WTC11 (cell line): Measurements from ENCODE around the gene CABCOCO1. TPM values are rescaled to one million over a fixed set of nuclear protein-coding genes. Genes with fewer than 3 reads are reported as not detected.

Source experiments
- ATAC-seq: fragments of 200-7000 bp; cut with Tn5 transposase; 2 replicates; pipeline ENCODE4 v1.10.0; 2021; ENCODE audit warnings: mild to moderate bottlenecking, moderate library complexity
- CTCF ChIA-PET: fragments of 300-600 bp; sonication (Branson Sonifier 250); formaldehyde crosslinking; loops from one replicate; lab custom pipeline; 2021; ENCODE audit warnings: antibody characterized with exemption; lab: Charles Lee
- POLR2A ChIA-PET: fragments of 350-600 bp; sonication (Branson Sonifier 250); formaldehyde crosslinking; loops from one replicate; lab custom pipeline; 2021; ENCODE audit warnings: antibody characterized with exemption; lab: Charles Lee
- DNase-seq: peaks from one replicate; pipeline ENCODE4 v3.0.0; 2021; ENCODE audit warnings: low spot score
- H3K27ac Mint-ChIP-seq: 2 replicates; pipeline ENCODE4 v1.8.0; 2021; ENCODE audit warnings: mixed read lengths
- H3K27me3 Mint-ChIP-seq: 2 replicates; pipeline ENCODE4 v1.8.0; 2021; ENCODE audit warnings: low read depth, mild to moderate bottlenecking, moderate library complexity, mixed read lengths
- H3K36me3 Mint-ChIP-seq: 2 replicates; pipeline ENCODE4 v1.8.0; 2021; ENCODE audit warnings: mixed read lengths
- H3K4me1 Mint-ChIP-seq: 2 replicates; pipeline ENCODE4 v1.8.0; 2022; ENCODE audit warnings: mixed read lengths
- H3K4me3 Mint-ChIP-seq: 2 replicates; pipeline ENCODE4 v1.8.0; 2021; ENCODE audit warnings: mild to moderate bottlenecking, moderate library complexity, mixed read lengths
- H3K9me3 Mint-ChIP-seq: 2 replicates; pipeline ENCODE4 v1.8.0; 2021; ENCODE audit warnings: mixed read lengths
- AFF4 ChIP-seq: sonication (generic); formaldehyde crosslinking; IDR thresholded peaks from 2 replicates; pipeline ENCODE4 v1.8.1; 2023; ENCODE audit warnings: mild to moderate bottlenecking, missing genetic modification reagents, borderline replicate concordance
- E2F5 ChIP-seq: sonication (generic); formaldehyde crosslinking; IDR thresholded peaks from 2 replicates; pipeline ENCODE4 v1.8.1; 2022; ENCODE audit warnings: mild to moderate bottlenecking, moderate library complexity, missing genetic modification reagents
- GTF2I ChIP-seq: fragments of 250-450 bp; sonication (Bioruptor Pico); conservative IDR thresholded peaks from 2 replicates; pipeline ENCODE4 v1.4.0; 2021; ENCODE audit warnings: mild to moderate bottlenecking
- NFYB ChIP-seq: sonication (generic); formaldehyde crosslinking; conservative IDR thresholded peaks from 2 replicates; pipeline ENCODE4 v1.8.0; 2022; ENCODE audit warnings: low read depth, missing genetic modification reagents
- PRRX2 ChIP-seq: fragments of 250-450 bp; sonication (Bioruptor Pico); IDR thresholded peaks from 2 replicates; pipeline ENCODE4 v1.8.0; 2021; ENCODE audit warnings: mild to moderate bottlenecking
- SMAD3 ChIP-seq: sonication (generic); formaldehyde crosslinking; IDR thresholded peaks from 2 replicates; pipeline ENCODE4 v1.8.0; 2022; ENCODE audit warnings: missing genetic modification reagents, mild to moderate bottlenecking, borderline replicate concordance
- TCF7 ChIP-seq: sonication (generic); formaldehyde crosslinking; IDR thresholded peaks from 2 replicates; pipeline ENCODE4 v1.8.0; 2022; ENCODE audit warnings: mild to moderate bottlenecking, low read depth, missing genetic modification reagents, moderate library complexity
- ZBTB43 ChIP-seq: sonication (generic); formaldehyde crosslinking; IDR thresholded peaks from 2 replicates; pipeline ENCODE4 v1.8.1; 2023; ENCODE audit warnings: mild to moderate bottlenecking, missing genetic modification reagents
- ZNF263 ChIP-seq: sonication (generic); formaldehyde crosslinking; IDR thresholded peaks from 2 replicates; pipeline ENCODE4 v1.8.1; 2022; ENCODE audit warnings: low read depth, mild to moderate bottlenecking, moderate library complexity, missing genetic modification reagents
- ZNF281 ChIP-seq: sonication (generic); formaldehyde crosslinking; IDR thresholded peaks from 2 replicates; pipeline ENCODE4 v1.8.0; 2023; ENCODE audit warnings: mild to moderate bottlenecking, missing genetic modification reagents
- total RNA-seq: library from RNA; stranded (reverse); gene quantifications from 3 replicates; pipeline ENCODE4 v1.2.3, GENCODE V29; 2021
- TF ChIP-seq, protein P1 (sequence below): sonication (generic); formaldehyde crosslinking; IDR thresholded peaks from 2 replicates; pipeline ENCODE4 v1.8.1; 2023; ENCODE audit warnings: mild to moderate bottlenecking, missing genetic modification reagents, moderate library complexity
- TF ChIP-seq, protein P2 (sequence below): sonication (generic); formaldehyde crosslinking; conservative IDR thresholded peaks from 2 replicates; pipeline ENCODE4 v1.8.1; 2023; ENCODE audit warnings: mild to moderate bottlenecking, low read depth, missing genetic modification reagents, moderate library complexity
- TF ChIP-seq, protein P3 (sequence below): sonication (generic); formaldehyde crosslinking; IDR thresholded peaks from 2 replicates; pipeline ENCODE4 v1.8.1; 2023; ENCODE audit warnings: mild to moderate bottlenecking, moderate library complexity, missing genetic modification reagents
- TF ChIP-seq, protein P4 (sequence below): fragments of 250-450 bp; sonication (Bioruptor Pico); IDR thresholded peaks from 2 replicates; pipeline ENCODE4 v2.1.2; 2022; ENCODE audit warnings: mild to moderate bottlenecking, moderate library complexity

CABCOCO1 gene
- total RNA-seq, 1 experiment from 2014 or later: not detected

DNA sequence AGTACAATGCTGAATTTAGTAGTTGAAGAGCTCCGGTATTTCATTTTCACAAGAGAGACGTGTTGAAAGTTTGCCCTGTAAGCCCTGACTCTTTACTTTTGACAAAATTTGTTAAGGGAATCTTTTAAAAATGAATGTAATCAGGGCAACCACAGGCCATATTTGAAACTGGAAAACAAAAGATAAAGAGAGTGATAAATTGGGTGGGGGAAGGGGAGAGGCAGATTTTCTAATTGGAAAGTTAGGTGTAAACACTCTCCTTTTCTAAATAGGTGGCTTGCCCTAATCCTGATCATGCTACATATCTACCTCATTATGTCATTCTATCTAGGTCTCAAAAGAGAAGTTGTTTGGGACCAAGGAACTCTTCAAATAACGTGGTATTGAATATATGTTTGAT lies 90.7 kb downstream of the CABCOCO1 start (continued):
- TF ChIP-seq, protein P1, sequence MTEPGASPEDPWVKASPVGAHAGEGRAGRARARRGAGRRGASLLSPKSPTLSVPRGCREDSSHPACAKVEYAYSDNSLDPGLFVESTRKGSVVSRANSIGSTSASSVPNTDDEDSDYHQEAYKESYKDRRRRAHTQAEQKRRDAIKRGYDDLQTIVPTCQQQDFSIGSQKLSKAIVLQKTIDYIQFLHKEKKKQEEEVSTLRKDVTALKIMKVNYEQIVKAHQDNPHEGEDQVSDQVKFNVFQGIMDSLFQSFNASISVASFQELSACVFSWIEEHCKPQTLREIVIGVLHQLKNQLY: no peak

DNA sequence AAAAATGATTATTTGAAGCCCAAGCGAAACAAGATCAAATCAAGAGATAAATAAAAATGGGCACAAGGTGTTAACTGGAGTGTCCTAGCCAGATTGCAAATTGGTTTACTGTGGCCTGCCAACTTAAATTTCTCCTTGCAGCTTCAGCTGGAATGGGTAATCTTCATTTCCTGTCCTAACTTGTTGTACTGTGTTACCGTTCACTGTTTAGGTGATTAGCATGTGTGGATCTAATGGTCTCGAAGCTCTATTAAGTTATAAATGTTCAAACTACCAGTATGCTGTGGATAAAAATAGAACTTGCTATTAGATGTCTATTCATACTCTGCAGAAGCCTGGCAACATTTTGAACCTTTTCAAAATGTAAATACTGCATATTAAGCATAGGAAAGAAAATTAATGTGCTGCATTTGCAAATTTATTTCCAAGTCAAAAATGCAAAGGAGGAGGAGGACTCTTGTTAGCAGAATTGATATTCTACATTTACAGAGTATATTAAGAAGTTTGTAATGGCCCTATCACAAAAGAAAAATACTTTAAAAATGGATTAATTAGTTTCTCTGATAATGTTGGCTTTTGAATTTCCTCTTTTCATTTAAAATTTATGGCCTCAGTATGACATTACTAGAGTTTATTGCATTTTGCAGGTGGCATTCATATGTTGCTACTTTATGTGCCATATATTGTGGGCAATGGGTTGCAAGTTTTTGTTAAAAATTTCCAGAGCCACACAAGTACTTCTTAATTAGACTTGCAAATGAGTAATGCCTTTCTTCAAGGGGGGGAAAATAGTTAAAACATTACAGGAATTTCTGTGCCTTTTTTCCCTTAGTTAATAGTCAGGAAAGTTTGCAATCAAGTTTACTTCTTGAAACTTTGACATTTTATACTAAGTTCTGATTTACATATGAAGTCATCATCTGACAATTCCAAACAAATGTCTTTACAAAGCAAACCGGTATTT lies 92.1 kb downstream of the CABCOCO1 start:
- peaks cover 60% of the 10 kb centered on the region for H3K4me1 Mint-ChIP-seq
- no peak overlapping the region for H3K4me3 Mint-ChIP-seq
- ChIA-PET CTCF (no interaction called here), POLR2A (no interaction called here)
- TF ChIP-seq TCF7 (CRISPR knock-in tag): no peak
- TF ChIP-seq ZNF263: no peak
- no peak for TF ChIP-seq GTF2I (CRISPR knock-in tag)
- TF ChIP-seq NFYB (CRISPR knock-in tag): no peak
- TF ChIP-seq, protein P2, sequence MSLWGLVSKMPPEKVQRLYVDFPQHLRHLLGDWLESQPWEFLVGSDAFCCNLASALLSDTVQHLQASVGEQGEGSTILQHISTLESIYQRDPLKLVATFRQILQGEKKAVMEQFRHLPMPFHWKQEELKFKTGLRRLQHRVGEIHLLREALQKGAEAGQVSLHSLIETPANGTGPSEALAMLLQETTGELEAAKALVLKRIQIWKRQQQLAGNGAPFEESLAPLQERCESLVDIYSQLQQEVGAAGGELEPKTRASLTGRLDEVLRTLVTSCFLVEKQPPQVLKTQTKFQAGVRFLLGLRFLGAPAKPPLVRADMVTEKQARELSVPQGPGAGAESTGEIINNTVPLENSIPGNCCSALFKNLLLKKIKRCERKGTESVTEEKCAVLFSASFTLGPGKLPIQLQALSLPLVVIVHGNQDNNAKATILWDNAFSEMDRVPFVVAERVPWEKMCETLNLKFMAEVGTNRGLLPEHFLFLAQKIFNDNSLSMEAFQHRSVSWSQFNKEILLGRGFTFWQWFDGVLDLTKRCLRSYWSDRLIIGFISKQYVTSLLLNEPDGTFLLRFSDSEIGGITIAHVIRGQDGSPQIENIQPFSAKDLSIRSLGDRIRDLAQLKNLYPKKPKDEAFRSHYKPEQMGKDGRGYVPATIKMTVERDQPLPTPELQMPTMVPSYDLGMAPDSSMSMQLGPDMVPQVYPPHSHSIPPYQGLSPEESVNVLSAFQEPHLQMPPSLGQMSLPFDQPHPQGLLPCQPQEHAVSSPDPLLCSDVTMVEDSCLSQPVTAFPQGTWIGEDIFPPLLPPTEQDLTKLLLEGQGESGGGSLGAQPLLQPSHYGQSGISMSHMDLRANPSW (CRISPR knock-in tag): no peak
- TF ChIP-seq AFF4: no peak
- H3K27ac Mint-ChIP-seq: peak overlapping the region; percentile 57
- H3K9me3 Mint-ChIP-seq: no peaks in the 10 kb centered on the region
- ATAC-seq (no peak), DNase-seq (no peak)
- no peaks in the 10 kb centered on the region; the same call in 1 of the 2 replicates for H3K27me3 Mint-ChIP-seq
- no peaks in the 10 kb centered on the region for H3K36me3 Mint-ChIP-seq

DNA sequence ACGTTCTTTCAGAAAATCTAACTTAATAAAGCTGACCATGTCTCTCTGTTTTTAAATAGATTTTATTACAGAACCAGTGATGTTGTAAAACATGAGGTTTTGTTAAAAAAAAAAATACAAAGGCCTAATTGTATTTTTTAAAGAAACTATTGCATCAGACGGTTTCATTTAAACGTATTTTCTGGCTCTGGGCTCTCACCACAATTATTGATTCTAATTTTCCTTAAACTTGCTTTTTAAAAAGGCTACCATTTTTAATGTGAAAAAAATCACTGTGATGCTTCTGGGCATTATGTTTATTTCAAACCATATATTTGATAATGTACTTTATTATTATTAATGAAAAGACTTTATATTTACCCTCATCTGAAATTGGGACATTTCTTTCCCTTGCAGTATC lies 94.3 kb downstream of the CABCOCO1 start:
- peaks cover 50% of the 10 kb centered on the region for H3K4me1 Mint-ChIP-seq
- H3K4me3 Mint-ChIP-seq: no peak overlapping the region
- no peak for DNase-seq
- H3K36me3 Mint-ChIP-seq: no peaks in the 10 kb centered on the region
- H3K27ac Mint-ChIP-seq: no peak overlapping the region
- POLR2A ChIA-PET: no interaction called here
- H3K27me3 Mint-ChIP-seq: no peaks in the 10 kb centered on the region; the same call in 1 of the 2 replicates
- H3K9me3 Mint-ChIP-seq: no peaks in the 10 kb centered on the region
- ATAC-seq: no peak
- CTCF ChIA-PET: interaction anchor here (1.2 kb wide), 1 partner anchor 140 kb away, joined by 3 read pairs; no protein-coding TSS in a partner anchor
- TF ChIP-seq, protein P3, sequence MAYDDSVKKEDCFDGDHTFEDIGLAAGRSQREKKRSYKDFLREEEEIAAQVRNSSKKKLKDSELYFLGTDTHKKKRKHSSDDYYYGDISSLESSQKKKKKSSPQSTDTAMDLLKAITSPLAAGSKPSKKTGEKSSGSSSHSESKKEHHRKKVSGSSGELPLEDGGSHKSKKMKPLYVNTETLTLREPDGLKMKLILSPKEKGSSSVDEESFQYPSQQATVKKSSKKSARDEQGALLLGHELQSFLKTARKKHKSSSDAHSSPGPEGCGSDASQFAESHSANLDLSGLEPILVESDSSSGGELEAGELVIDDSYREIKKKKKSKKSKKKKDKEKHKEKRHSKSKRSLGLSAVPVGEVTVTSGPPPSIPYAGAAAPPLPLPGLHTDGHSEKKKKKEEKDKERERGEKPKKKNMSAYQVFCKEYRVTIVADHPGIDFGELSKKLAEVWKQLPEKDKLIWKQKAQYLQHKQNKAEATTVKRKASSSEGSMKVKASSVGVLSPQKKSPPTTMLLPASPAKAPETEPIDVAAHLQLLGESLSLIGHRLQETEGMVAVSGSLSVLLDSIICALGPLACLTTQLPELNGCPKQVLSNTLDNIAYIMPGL (CRISPR knock-in tag): no peak
- no peak for TF ChIP-seq ZBTB43
- TF ChIP-seq PRRX2 (CRISPR knock-in tag): no peak
- TF ChIP-seq ZNF281 (CRISPR knock-in tag): no peak
- no peak for TF ChIP-seq SMAD3 (CRISPR knock-in tag)
- TF ChIP-seq E2F5 (CRISPR knock-in tag): no peak
- TF ChIP-seq, protein P4, sequence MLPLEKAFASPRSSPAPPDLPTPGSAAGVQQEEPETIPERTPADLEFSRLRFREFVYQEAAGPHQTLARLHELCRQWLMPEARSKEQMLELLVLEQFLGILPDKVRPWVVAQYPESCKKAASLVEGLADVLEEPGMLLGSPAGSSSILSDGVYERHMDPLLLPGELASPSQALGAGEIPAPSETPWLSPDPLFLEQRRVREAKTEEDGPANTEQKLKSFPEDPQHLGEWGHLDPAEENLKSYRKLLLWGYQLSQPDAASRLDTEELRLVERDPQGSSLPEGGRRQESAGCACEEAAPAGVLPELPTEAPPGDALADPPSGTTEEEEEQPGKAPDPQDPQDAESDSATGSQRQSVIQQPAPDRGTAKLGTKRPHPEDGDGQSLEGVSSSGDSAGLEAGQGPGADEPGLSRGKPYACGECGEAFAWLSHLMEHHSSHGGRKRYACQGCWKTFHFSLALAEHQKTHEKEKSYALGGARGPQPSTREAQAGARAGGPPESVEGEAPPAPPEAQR (CRISPR knock-in tag): no peak
